ENCODE measurements around the gene LRRC49.

Gene LRRC49

DNA sequence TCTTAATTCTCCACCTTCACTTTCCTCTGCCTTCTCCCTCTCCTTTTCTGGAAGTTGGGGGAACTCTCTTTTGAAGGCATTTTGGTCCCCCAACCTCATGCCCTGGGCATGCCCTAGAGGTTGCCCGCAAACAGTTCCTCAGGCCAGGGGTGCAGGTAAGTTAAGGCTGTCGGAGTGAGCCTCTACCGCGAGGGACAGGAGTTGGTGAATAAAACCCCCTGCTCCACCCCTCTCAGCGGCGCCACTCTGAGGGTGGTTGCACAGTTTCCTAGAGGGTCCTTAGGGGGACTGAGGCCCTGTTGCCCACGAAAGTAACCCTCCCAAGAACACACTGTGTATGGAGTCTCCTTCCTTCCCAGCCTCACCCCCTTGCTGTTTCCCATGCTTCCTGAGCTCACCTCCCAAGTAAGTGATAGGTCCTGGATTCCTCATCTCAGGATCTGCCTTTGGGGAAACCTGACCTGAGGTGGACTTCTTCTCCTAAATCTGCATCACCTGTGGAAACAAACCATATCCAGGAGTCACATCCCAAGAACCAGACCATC is 199.5 kb downstream of the LRRC49 start:
- no peaks in the 10 kb centered on the region for H3K36me3 ChIP-seq (ENCODE audit: insufficient read depth, low read length)
- peaks cover 19% of the 10 kb centered on the region for H3K4me1 ChIP-seq (ENCODE audit: control insufficient read depth, insufficient read depth, low read length, unreplicated experiment)
- no peak overlapping the region for H3K27ac ChIP-seq (ENCODE audit: low read depth, low read length)
- no peaks in the 10 kb centered on the region for H3K27me3 ChIP-seq (ENCODE audit: insufficient read depth, low read length)
- H3K79me2 ChIP-seq (ENCODE audit: control insufficient read depth, insufficient read depth, low read length, unreplicated experiment): no peaks in the 10 kb centered on the region
- H2AFZ ChIP-seq (ENCODE audit: low read length, unreplicated experiment): no peak overlapping the region
- no peak overlapping the region for H3K4me3 ChIP-seq (ENCODE audit: low read depth, low read length)

DNA sequence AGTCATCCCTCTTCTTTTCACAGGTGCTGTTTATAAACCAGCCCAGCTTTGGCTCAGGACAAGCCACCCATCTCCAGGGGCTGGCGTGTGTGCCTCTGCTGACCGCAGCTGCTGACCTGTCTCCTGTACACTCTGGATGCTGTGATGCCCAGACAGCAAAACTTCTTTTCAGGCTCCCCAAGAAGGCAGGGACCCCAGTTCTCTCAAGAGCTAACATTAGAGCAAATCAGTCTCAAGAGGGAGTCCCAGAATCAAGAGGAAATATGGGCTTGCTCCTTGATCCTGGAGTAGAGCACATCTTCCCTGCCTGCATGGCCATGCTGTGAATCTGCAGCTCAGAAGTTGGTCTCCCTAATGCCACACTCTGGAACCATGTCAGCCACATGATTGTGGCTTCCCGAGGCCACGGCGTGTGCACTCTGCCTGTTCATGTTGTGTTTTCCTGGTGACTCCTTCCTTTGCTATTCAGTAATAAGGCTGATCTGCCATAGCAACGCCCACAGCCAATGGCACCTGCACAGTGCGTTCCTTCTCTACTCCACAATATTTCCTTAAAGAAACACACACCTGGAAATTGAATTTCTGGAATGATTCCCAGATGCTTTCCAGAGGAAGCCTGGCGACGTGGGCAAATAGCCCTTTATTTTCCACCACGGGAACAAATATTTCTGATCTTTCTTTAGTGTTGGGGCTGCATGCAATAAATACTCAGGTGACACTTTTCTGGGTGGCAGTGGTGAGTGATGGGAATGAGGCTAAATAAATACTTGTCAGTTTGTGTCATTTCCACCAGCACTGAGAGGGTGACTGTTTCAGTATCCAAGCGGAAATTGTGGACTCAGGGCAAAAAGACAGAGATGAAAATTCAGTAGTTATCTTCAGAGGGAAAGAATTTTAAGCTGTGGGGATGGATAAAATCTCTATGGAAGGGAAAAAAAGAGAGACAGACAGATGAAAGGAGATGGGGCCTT is 200.7 kb downstream of the LRRC49 start:
- Histone ChIP-seq H3K27me3 (ENCODE audit: insufficient read depth, low read length) (no peaks in the 10 kb centered on the region), H3K4me1 (ENCODE audit: control insufficient read depth, insufficient read depth, low read length, unreplicated experiment) (peaks cover 20% of the 10 kb centered on the region), H3K4me3 (ENCODE audit: low read depth, low read length) (no peak overlapping the region), H3K27ac (ENCODE audit: low read depth, low read length) (peak overlapping the region; percentile 7; the same call in 1 of the 2 replicates), H3K79me2 (ENCODE audit: control insufficient read depth, insufficient read depth, low read length, unreplicated experiment) (no peaks in the 10 kb centered on the region), H2AFZ (ENCODE audit: low read length, unreplicated experiment) (peak overlapping the region; percentile 33), H3K36me3 (ENCODE audit: insufficient read depth, low read length) (no peaks in the 10 kb centered on the region)

DNA sequence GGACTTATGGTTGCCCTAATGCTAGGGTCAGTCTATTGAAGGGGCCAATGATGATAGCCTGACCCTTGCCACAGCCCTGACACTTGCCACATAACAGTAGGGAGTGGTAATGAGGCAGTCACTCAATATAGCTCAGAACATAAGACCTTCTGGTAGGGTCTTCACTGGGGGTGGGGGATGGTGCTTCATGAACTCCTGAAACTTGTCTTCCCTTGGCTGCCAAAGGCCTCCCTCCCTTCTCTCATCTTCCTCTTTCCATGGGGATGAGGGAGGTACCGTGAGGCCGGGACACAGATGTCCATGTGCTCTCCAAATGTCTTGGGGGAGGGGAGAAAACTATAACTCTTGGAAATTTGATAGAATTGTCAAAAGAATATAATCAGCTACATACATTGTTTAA is 201.5 kb downstream of the LRRC49 start:
- Histone ChIP-seq H3K27me3 (ENCODE audit: insufficient read depth, low read length) (no peaks in the 10 kb centered on the region), H3K4me1 (ENCODE audit: control insufficient read depth, insufficient read depth, low read length, unreplicated experiment) (peaks cover 20% of the 10 kb centered on the region), H2AFZ (ENCODE audit: low read length, unreplicated experiment) (no peak overlapping the region), H3K36me3 (ENCODE audit: insufficient read depth, low read length) (no peaks in the 10 kb centered on the region), H3K4me3 (ENCODE audit: low read depth, low read length) (no peak overlapping the region), H3K27ac (ENCODE audit: low read depth, low read length) (no peak overlapping the region; the same call in 1 of the 2 replicates), H3K79me2 (ENCODE audit: control insufficient read depth, insufficient read depth, low read length, unreplicated experiment) (no peaks in the 10 kb centered on the region)

GRCh38 chr15:71096676-71097075 is 204.1 kb downstream of the LRRC49 start:
- H3K27me3 ChIP-seq (ENCODE audit: insufficient read depth, low read length): no peaks in the 10 kb centered on the region

DNA sequence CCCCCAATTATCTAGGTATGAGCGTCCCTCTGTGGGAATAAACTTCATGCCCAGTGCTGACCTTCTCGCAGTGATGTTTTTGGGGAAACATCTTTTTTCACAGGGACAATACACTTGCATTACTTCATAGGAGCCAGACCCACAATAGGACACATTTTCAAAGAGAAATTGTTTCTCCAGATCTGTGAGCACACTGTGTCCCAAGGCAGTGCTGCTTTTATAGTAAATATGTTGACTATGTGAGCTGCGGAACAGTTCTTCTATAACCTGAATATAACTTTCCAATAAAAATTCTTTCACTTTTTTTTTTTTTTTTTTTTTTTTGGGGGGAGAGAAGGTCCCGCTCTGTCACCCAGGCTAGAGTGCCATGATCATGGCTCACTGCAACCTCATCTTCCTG is 205.3 kb downstream of the LRRC49 start:
- no peaks in the 10 kb centered on the region for H3K79me2 ChIP-seq (ENCODE audit: control insufficient read depth, insufficient read depth, low read length, unreplicated experiment)
- no peak overlapping the region for H2AFZ ChIP-seq (ENCODE audit: low read length, unreplicated experiment)
- H3K27ac ChIP-seq (ENCODE audit: low read depth, low read length): no peak overlapping the region
- peaks cover 20% of the 10 kb centered on the region for H3K4me1 ChIP-seq (ENCODE audit: control insufficient read depth, insufficient read depth, low read length, unreplicated experiment)
- no peaks in the 10 kb centered on the region for H3K27me3 ChIP-seq (ENCODE audit: insufficient read depth, low read length)
- no peaks in the 10 kb centered on the region for H3K36me3 ChIP-seq (ENCODE audit: insufficient read depth, low read length)
- H3K4me3 ChIP-seq (ENCODE audit: low read depth, low read length): no peak overlapping the region

More at GRCh38 chr15:71096676-71097075, 204.1 kb downstream of the LRRC49 start:
- H3K36me3 ChIP-seq (ENCODE audit: insufficient read depth, low read length): no peaks in the 10 kb centered on the region
- H3K4me1 ChIP-seq (ENCODE audit: control insufficient read depth, insufficient read depth, low read length, unreplicated experiment): peaks cover 20% of the 10 kb centered on the region
- H3K79me2 ChIP-seq (ENCODE audit: control insufficient read depth, insufficient read depth, low read length, unreplicated experiment): no peaks in the 10 kb centered on the region
- H3K27ac ChIP-seq (ENCODE audit: low read depth, low read length): peak overlapping the region; percentile 45; the same call in 1 of the 2 replicates
- no peak overlapping the region for H2AFZ ChIP-seq (ENCODE audit: low read length, unreplicated experiment)
- no peak overlapping the region for H3K4me3 ChIP-seq (ENCODE audit: low read depth, low read length)

- no peak overlapping the region for H3K27ac ChIP-seq (ENCODE audit: low read depth, low read length)
- no peaks in the 10 kb centered on the region for H3K79me2 ChIP-seq (ENCODE audit: control insufficient read depth, insufficient read depth, low read length, unreplicated experiment)
- peaks cover 15% of the 10 kb centered on the region for H3K4me1 ChIP-seq (ENCODE audit: control insufficient read depth, insufficient read depth, low read length, unreplicated experiment)
- H3K36me3 ChIP-seq (ENCODE audit: insufficient read depth, low read length): no peaks in the 10 kb centered on the region
- H2AFZ ChIP-seq (ENCODE audit: low read length, unreplicated experiment): no peak overlapping the region
- no peaks in the 10 kb centered on the region for H3K27me3 ChIP-seq (ENCODE audit: insufficient read depth, low read length)
- H3K4me3 ChIP-seq (ENCODE audit: low read depth, low read length): no peak overlapping the region
Observed at GRCh38 chr15:71098920-71099319, 206.3 kb downstream of the LRRC49 start.

Data from ACC112 (cell line).